NCI-H510A (cell line): Measurements from ENCODE around the gene GPR137.

Source experiments
- DNase-seq: peaks from one replicate; lab custom pipeline; 2025; lab: John Stamatoyannopoulos, UW

Gene GPR137

GRCh38 chr11:64285885-64286800 lies 495 bp downstream of the GPR137 start:
- peak; percentile 27 for DNase-seq

DNA sequence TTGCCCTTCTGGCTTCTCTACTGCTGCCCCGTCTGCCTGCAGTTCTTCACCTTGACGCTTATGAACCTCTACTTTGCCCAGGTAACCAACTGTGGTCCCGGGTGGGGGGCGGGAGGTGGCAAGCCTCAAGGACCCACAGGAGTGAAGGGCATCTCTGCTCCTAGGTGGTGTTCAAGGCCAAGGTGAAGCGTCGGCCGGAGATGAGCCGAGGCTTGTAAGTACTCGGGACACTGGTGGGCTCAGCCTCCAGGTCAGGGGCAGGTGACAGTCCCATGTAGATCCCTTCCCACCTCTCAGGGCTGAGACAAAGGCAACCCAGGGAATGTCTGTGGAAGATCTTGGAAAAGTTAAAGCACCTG lies 1.1 kb downstream of the GPR137 start:
- DNase-seq, result no peak

GRCh38 chr11:64287676-64288352 lies 2.2 kb downstream of the GPR137 start:
- no peak for DNase-seq

GRCh38 chr11:64288353-64288750 lies 2.7 kb downstream of the GPR137 start:
- no peak for DNase-seq

- no peak for DNase-seq
These were observed 3.4 kb downstream of the GPR137 start for GRCh38 chr11:64289002-64289564.

DNA sequence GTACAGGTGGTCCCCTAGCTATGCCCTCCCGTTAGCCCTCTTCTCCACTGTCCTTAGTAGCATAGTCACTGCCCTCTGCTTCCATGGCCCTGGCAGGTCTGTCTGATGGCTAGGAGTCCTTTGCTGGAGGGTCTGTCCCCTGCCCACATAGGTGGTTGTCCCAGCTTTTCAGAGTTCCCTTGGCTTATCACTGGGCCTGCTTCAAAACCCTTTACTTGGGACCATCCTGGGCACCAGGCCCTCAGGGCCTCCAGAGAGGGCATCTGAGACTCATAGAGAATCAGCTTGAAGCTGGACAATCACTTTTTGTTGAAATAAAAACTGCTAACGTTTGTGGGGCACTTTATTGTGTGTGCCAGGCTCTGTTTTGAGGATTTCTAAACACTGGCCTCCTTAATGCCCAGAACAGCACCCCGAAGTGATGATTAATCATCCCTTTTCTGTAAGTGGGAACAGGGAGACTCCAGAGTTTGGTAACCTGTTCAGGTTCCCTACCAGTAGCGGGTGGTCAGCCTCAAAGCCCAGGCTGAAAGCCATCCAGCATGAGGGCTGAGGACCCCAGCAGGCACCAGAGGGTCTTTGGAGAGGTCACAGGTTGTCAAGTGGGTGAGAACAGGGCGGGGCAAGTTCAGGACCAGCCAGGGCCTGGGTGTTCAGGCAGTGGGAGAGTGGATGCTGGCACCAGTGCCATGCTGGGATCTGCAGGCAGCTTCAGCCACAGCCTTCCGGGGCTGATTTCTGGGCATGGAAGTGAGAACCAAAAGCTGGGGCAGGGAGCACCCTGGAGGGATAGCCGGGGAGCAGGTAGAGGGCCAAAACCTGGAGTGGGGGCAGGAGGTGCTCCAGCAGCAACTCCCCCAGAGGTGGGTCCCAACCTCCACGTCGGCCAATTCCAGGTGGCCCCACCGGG lies 5.0 kb downstream of the GPR137 start:
- DNase-seq, result no peak

DNA sequence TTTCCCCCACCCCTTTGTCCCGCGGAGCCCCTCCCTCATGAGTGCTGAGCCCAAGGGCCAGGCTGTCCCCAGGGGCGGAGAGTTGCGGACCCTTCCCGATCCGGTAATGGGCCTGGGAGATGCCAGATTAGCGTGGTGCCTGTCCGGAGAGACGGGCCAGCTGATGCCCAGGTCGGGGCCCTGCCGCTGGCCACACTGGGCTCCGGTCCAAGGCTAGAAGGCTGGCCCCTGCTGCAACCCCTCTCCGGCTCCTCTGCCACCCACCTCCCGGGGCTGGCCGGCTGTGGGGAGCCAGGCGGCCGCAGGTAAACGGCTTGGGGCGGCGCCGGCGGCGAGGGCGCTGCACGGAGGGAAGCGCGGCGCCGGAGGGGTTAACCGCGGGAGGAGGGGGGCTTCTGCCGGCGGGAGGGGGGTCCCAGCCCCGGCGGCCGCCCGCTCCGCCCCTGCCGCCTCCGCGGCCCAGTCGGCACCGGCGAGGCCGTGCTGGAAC lies 5.7 kb downstream of the GPR137 start, which contains the start of gene KCNK4:
Gene KCNK4, plus strand, starts transcription at position 41 of the 490 bp plus-strand sequence. CDS start 1,717 bp downstream, outside the sequence.
- DNase-seq, result no peak

DNA sequence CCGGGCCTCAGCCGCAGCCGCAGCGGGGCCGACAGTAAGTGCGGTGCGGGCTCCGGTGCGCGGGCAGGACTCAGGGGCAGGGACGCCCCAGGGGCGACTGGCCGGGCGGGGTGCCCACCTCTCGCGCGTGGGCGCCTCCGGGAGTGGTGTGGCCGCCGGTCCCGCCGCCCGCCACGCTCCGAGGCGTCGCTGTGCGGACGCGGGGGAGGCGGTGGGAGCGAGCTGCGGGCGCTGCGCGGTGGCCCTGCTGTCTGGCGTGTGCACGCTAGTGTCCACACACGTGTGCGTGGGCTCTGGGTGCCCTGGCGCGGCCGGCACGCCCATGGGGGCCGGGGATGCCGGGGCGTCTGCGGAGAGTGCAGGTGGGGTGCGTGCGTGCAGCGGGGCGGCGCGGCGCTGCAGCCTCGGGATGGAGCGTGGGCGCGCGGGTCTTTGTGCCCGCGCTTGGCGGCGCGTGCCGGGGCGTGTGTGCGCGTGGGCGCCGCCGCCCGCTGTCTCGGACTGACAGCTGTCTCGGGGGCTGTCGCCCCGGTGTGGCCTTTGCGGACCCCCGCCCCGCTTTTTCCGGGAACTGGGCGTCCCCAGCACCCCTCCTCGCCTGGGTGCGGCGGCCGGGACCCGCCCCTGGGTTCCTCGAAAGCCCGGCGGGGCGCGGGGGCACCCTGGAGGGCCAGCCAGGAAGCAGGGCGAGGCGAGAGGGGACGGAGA lies 6.3 kb downstream of the GPR137 start:
- no peak for DNase-seq

DNA sequence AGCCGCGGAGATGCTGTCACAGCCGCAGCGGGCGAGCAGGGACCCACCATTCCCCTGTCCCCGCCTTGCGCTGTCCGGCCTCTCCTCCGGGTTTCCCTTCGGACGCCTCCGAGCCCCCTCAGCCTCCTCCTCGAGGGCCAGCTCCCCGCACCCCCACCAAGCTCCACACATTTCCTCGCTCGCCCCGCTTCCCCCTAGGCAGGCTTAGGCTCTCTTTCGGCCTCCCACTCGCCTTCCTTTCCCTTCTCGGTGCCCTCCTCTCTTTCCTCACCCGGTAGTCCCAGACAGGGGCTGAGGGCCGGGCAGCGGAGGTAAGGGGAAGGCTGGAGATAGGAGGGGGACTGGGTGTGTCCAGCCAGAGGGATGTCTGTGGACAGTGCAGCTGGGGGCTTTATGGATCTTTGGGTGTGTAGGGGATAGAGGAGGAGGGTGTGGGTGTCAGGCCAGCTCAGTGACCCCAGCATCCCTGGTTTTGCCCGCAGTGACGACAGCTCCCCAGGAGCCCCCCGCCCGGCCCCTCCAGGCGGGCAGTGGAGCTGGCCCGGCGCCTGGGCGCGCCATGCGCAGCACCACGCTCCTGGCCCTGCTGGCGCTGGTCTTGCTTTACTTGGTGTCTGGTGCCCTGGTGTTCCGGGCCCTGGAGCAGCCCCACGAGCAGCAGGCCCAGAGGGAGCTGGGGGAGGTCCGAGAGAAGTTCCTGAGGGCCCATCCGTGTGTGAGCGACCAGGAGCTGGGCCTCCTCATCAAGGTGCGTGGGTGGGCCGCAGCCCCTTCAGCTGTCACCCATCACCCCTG lies 7.0 kb downstream of the GPR137 start:
- no peak for DNase-seq

- DNase-seq, result no peak
These were observed 9.1 kb downstream of the GPR137 start for GRCh38 chr11:64294774-64295173.

GRCh38 chr11:64295760-64296159 lies 10.1 kb downstream of the GPR137 start:
- no peak for DNase-seq

DNA sequence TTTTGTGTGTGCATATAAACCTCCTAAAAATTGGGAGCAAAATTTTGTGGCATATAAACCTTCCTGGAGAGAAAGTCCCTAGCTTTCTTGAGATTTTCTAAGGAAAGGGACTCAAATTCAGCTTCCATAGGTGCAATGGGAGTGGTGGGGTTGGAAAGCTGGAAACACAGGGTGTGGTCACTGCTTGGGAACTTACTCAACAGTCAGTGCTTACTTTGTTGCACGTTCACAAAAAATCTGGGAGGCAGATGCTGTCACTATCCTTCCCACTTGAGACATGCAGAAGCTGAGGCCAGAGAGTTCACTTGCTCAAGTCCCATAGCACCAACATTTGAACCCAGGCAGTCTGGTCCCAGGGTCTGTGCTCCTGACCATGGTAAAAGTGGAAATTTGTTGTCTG lies 10.6 kb downstream of the GPR137 start:
- no peak for DNase-seq

DNA sequence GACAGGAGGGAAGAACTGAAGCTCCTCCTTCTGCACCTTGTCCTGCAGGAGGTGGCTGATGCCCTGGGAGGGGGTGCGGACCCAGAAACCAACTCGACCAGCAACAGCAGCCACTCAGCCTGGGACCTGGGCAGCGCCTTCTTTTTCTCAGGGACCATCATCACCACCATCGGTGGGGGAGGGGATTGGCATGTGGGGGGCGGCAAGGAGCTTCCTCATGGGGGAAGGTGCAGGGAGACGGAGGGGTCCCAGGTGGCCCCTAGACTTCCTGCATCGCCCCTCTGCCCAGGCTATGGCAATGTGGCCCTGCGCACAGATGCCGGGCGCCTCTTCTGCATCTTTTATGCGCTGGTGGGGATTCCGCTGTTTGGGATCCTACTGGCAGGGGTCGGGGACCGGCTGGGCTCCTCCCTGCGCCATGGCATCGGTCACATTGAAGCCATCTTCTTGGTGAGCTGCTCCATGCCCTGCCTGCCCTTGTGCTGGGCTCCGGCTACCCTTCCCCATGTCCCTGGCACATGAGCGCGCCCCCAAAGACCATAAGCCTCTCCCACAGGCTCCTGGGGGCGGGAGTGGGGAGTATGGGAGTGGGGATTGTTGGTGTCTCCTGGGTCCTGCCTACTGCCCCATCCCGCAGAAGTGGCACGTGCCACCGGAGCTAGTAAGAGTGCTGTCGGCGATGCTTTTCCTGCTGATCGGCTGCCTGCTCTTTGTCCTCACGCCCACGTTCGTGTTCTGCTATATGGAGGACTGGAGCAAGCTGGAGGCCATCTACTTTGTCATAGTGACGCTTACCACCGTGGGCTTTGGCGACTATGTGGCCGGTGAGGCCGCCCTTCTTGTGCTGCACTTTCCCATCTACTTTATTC lies 11.4 kb downstream of the GPR137 start:
- no peak for DNase-seq

DNA sequence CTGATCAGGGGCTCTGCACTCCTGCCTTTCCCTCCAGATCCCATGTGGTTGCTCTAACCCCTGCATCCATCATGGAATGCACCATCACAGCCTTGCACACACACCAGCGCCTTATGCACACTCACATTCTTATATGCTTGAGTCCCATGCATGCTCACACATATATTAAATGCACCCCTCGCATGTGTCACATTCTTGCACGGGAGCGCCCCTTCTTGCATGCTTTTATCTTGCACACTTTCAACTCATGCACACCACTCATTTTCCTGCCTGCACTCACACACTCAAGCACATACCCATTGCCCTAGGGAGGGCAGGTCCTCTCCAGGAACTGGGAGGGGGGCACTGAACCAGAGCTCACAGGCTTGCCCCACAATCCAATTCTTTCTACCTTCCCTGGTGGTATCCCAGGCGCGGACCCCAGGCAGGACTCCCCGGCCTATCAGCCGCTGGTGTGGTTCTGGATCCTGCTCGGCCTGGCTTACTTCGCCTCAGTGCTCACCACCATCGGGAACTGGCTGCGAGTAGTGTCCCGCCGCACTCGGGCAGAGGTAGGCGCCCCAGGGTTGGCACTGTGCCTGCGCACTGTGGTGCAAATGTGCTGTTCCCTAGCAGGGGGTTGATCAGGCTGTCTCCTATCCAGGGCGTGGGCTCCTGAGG lies 12.2 kb downstream of the GPR137 start:
- DNase-seq, result no peak

DNA sequence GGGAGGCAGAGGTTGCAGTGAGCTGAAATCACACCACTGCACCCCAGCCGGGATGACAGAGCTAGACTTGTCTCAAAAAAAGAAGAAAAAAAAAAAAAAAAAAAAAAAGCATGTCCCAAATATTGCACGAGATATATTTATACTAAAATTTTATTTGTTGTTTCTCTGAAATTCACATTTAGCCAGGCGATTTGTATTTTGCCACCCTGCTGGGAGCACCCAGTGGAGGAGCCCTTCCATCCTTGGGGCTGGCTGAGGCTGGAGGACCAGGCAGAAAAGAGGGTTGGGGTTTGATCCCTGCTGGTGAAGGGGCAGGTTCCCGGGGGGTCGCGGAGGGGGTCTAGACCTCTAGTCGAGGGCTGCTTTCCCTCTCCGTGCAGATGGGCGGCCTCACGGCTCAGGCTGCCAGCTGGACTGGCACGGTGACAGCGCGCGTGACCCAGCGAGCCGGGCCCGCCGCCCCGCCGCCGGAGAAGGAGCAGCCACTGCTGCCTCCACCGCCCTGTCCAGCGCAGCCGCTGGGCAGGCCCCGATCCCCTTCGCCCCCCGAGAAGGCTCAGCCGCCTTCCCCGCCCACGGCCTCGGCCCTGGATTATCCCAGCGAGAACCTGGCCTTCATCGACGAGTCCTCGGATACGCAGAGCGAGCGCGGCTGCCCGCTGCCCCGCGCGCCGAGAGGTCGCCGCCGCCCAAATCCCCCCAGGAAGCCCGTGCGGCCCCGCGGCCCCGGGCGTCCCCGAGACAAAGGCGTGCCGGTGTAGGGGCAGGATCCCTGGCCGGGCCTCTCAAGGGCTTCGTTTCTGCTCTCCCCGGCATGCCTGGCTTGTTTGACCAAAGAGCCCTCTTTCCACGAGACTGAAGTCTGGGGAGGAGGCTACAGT lies 13.6 kb downstream of the GPR137 start:
- DNase-seq, result no peak

DNA sequence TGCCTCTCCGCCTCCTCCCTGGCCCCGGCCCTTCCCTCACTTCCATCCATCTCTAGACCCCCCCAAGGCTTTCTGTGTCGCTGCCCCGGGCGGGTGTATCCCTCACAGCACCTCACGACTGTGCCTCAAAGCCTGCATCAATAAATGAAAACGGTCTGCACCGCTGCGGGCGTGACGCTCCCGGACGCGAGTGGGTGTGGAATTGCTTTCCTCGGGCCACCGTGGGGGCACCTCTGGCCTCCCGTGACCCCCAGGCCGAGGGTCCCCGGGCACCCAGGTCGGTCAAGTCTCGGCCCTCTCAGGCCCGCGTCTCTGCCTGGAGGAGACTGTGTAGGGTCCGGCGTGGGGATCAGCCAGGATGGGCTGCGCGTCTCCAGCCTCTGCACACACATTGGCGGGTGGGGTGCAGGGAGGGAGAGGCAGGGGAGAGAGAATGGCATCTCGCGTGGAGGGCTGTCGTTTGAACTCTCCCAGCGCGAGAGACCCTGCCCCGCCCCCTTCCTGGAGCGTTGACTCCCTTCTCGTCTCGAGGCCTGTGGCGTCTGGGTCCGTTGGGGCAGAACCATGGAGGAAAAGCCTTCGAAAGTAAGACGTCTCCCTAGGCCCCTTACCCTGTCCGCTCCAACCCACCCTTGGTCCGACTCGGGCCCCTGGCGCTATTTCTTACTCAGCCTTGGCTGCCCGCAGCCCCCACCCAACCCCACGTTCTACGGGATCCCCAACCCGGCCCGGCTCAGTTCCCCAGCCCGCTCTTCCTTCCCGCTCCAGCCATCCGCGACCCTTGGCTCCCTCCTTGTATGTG lies 14.4 kb downstream of the GPR137 start, which contains the start of gene CATSPERZ:
Gene CATSPERZ, plus strand, starts transcription at position 512 of the 802 bp plus-strand sequence. Its CDS starts 53 bp downstream, at position 565.
- DNase-seq, result no peak
